ELR (cell line): ENCODE measurements around the gene STK10.
A peak's percentile ranks its signal among the peaks of the same experiment; 100 is the strongest.

Experiments used
- DNase-seq: peaks from one replicate; pipeline ENCODE4 v3.0.0-alpha.2; 2015; ENCODE audit warnings: low read depth

The STK10 gene

DNA sequence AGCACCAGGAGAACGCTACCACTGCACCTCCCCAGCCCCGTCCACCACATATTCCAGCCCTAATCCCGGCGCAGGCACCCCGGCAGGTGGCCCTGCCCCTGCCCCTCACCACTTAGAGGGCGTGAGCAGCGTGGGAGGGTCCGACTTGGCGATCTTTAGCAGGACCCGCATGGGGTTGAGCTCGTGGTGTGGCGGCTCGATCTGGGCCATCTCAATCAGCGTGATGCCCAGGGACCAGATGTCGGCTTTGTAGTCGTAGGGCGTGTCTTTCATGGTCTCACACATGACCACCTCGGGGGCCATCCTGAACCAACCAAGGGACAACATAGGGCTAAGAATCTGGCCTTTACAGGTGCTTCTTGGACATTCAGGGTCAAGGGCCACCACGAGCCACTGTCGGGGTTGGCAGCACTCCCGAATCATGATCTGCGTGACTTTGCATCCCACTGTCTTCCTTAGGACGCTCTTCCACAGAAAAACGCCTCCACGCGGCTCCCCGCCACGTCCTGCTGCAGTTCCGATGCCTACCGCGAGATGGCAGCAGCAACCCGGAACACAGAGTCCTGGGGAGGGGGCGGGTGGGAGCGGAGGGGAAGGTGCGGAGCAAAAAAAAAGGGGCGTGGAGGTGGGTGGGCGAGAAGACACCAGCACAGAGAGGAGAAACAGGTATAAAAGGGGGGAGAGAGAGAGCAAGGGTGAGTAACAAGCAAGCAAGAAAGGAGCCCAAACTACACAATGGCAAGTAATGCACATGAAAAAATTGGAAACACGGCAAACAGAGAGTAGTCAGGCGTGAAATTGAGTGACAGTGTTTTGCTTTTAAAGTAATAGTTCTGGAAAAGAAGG lies 81.3 kb downstream of the STK10 start:
- peak; percentile 56 for DNase-seq

DNA sequence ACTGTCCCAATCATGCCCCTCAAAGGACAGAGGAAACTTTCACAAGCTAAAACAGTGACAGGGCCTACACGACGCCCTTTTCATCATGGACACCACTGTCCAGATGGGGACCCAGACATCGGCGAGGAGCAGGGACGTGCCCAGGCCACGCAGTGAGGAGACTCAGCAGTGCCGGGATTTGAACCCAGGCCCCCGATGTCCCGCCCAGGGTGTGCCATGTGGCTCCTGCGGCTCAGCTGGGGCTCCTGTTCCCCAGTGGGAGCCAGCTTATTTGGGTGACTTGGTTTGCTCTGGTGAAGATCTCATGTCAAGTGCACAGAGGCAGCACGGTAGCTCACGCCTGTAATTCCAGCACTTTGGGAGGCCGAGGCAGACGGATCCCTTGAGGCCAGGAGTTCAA lies 82.2 kb downstream of the STK10 start:
- DNase-seq, result no peak

DNA sequence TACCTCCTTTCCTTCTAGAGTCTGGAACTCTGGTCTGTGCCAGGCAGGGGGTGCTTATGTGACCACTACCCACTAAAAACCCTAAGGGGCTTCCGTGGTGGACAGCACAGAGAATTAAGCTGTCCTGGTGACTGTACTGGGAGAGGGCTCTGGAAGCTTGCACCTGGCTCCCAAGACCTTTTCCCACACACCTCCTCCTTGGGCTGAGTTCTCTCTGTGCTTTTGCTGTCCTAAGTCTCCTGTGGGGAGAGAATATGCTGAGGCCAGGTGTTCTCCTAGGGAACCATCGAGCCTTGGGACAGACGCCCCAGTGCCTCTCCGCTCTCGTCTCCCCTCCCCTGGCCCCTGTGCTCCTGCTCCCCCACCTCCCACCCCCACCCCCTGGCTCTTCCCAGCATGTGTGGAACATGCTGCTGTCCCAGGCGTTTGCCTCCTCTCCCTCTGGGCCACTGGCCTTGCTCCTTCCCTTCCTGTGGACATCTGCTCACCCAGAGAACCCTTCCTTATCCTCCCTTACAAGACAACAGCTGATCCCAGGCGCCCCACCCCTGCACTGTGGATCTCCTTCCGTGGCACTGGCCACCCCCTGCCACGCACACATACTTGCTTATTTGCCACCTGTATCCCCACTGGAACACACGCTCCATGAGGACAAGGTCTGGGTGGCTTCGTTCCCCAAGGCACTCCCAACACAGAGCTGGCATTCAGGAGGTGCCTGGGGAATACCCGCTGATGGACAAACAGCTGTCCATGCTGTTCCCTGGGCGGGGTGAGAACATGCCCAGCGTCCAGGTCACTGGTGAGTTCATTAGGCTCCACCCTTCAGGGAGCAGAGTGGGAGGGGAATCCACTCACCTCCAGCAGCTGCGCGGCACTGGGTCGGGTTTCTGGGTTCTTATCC lies 83.0 kb downstream of the STK10 start:
- no peak for DNase-seq

DNA sequence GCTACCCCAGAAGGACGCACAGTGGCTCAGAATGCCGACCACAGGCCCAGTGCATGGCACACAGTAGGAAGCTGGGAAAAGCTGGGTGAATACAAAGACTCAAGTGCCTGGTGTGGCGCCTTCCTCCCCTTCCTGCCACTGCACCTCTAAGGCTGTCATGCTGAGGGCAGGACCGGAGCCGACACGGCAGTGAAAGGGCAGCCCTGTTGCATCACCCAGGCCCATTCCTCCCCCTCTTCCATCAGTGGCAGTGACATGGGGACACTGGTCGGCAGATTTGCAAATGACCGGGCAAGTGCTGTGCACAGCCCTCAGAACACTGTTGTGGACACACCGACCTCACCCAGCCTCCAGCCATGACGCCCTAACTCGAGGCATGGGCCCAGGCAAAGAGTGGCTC lies 84.0 kb downstream of the STK10 start:
- no peak for DNase-seq

DNA sequence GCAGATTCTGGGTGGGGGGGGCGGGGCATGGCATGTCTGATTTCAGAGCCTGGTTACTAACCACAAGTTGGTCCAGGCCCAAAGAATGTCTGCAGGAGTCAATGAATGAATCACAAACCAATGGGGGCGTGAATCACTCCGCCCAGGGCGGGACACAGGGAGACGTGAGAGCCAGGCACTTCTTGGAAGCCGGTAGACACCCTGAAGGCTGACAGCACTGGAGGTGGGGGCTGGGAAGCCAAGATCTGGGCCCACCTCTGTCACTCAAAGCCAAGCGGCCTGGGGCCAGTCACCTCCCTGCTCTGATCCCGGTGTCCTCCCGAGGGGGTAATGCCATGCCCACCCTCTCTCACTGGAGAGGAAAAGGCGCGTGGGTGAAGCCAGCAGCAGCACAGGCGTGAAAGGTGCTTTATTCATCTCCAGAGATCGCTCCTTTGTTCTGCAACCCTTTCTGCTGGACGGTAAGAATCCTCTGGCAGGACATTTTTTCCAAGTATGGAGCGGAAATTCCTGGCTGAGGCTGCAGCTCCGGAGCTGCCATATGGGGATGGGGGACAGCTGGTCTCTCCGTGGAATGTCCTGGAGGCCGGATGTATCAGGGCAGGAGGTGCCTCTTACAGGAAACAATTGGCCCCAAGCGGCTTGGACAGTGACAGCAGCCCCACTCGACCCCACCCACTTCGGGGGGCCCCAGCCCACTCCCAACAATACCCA lies 85.0 kb downstream of the STK10 start:
- peak; percentile 99 for DNase-seq

DNA sequence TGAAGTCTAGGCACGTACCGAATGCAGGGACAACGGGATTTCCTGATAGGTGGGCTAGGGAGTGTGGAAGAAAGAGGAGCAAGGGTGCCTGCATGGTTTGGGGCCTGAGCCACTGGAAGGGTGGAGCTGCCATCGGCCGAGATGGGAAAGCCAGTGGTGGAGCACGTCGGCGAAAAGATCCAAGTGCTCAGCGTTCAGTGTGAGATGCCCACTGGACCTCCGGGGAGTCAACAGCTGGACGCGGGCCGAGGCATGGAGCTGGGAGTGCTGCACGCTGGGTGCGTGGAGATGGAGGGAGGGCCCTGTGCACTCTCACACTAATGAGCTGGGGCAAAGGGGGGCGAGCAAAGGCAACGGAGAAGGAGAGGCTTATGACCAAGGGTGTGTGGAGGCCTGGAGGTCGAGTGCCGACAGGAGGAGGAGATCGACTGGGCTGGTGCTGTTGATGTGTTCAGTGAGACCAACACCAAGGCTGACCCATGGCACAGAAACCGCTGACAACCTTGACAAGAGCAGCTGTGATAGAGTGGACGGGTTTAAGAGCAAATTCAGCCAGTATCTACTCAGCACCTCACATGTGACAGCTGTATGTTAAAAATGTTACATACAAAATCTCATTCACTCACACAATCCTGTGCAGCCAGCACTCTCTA lies 85.7 kb downstream of the STK10 start:
- no peak for DNase-seq

DNA sequence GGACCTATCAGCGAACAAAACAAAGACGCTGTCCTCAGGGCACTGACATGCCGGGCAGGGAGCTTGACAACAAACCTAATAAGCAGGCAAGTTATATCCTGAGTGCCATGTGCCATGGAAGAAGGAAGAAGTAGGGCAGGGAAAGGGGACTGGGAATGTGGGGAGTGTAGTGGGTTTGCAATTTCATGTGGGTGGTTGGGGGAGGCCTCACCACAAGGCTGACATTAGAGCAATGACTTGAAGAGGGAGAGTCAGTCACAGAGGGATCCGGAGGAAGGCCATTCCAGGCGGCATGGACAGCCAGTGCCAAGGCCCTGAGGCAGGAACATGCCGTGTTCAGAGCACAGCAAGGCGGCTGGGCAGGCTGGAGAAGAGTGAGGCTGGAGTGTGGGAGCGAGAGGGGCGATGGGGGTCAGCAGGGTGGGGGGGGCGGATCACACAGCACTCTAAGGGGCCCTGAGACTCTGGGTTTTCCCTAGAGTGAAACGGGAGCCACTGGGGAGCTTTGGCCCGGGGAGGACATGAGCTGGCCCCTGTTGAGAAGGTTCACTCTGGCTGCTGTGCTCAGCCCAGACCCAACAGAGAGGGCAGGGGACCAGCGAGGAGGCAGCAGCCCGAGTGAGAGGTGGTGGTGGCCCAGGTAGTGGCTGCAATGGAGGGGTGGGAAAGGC lies 86.3 kb downstream of the STK10 start:
- DNase-seq, result no peak

DNA sequence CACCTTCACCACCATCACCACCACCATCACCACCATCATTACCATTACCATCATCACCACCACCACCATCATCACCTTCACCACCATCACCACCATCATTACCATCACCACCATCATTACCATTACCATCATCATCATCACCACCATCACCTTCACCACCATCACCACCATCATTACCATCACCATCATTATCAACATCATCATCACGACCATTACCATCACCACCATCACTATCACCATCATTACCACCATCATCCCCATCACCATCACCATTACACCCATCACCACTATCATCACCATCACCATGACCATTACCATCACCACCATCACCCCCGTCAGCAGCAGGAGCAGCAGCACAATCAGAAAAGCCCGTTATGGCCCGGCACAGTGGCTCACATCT lies 89.1 kb downstream of the STK10 start:
- DNase-seq, result no peak

DNA sequence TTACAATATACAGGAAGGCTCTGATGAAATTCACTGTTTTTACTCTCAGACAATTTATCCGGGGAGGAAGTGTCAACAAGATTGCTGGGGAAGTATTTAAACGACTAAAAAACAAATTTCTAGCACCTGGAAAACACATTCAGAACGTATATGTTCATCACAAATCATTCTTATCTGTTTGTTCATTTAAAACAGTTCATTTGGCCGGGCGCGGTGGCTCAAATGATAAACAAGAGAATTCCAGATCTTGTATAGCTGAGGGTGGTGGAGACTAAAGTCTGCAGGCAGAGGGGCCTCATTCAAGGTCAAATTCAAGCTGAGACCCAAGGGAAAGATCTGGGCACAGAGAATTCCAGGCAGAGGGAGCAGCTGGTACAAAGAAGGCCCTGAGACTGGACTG lies 90.0 kb downstream of the STK10 start:
- DNase-seq, result no peak

DNA sequence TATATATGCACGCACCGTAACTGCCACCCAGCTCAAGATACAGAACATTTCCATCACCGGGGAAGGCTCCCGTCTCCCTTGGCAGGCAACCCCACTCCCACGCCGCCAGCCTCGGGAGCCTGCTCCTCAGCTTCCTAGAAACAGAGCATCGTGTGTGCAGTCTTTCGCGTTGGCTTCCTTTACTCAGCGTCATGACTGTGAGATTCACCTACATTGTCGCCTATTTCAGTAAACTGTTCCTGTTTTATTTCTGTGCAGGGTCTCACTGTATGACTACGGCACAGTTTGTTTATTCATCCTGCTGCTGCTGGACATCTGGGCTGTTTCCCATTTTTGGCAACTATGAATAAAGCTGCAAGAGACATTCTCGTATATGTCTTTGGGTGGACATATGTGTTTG lies 90.7 kb downstream of the STK10 start:
- DNase-seq, result no peak

DNA sequence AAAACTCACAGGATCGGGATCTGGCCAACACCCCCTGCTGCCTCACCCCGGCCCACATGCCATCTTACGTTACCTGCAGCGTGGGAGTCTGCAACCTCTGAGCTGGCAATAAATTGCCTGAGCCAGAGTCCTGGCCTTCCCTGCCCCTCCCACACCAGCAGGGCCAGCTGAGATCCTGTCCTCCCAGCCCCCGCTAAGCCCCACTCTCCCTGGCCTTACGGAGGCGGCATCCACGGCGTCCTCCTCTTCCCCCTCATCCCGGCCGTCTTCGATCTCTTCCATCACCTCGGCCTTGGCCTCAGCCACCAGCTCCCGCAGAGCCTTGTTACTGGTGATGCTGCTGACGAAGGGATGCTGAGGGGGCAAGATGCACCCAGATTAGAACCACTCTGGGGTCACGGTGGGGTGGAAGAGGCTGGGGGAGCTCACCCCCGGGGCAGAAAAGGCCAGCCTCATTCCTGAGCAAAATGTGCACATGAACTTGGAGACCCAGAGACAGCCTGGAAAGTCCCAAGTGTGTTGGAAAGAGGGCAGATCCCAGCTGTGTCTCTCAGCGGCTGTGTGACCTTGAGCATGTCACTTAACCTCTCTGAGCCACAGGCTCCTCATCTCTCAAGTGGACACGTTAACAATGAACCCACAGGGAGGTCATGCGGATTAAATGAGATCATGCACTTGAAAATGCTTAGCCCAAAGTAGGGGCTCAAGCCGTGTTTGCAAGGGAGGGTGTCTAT lies 91.7 kb downstream of the STK10 start:
- DNase-seq, result no peak

DNA sequence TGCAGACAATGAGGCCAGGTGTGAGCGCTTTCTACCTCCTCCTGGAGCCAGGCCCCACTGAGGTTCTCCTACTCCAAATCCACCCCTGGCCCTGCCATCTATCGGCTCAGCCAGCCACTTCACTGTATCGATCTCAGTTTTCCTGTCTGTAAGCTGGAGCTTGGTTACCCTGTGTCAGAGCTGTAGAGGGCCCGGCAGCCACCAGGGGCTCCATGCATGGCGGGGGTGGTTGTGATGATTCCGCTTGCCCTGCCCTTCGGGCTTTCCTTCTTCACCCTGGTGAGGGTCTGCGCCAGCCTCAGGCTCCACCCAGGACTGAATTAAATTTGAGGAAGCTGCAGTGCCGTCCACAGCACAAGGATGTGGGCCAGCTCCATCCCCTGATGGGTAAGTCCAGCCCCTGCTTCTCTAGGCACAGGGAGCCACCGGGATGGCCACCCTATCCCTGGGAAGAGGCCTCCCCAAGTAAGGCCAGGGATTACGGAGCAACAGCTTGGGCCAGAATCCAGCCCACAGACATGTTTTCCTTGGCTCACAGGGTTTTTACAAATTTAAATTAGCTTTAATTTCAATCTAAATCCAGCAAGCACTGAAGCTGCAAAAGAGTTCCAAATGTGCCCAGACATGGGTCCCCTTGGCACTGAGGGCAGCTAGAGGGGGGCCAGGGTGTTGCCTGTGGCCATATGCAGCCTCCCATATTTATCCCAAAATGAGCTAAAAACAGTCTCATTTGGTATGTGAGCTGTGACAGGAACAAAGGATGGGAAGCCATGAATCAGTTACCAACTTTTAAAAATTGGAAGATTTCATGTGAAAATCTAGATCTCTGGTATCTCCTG lies 92.4 kb downstream of the STK10 start:
- DNase-seq, result no peak

DNA sequence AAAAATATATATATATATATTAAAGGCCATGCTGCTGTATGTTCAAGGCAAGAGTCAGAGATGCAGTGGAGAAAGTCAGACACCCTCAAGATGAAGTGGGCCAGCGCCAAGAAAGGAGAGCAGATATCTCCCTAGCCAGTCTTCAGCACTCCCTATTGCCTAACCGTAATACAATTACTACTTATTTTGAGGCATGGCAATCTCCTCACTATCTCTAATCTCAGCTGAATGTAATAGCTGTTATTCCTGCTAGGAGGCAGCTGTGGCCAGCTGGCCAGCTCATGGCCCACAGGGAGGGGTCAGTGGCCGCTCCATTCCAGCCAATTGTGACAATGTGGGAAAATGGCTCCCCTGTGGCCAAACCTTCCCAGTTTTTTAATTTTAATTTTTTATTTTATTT lies 94.1 kb downstream of the STK10 start:
- no peak for DNase-seq

DNA sequence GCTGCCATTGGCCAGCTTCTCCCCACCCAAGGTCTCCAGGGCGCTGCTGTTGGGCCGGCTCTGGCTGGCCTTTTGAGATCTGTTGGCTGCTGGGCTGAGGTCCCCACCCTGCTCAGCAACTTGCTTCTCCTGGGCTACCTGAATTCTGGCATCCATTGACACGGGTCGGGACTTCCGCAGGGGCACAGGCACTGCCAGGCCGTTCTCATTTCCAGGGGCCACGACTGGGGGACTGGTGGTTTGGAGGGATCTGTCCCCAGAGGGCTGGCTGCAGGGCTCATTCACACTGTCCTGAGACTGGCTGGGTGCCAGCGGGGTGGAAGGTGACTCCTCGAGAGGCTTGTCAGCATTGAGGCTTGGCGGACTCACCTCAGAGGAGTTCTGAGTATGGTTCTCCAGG lies 94.5 kb downstream of the STK10 start:
- no peak for DNase-seq

DNA sequence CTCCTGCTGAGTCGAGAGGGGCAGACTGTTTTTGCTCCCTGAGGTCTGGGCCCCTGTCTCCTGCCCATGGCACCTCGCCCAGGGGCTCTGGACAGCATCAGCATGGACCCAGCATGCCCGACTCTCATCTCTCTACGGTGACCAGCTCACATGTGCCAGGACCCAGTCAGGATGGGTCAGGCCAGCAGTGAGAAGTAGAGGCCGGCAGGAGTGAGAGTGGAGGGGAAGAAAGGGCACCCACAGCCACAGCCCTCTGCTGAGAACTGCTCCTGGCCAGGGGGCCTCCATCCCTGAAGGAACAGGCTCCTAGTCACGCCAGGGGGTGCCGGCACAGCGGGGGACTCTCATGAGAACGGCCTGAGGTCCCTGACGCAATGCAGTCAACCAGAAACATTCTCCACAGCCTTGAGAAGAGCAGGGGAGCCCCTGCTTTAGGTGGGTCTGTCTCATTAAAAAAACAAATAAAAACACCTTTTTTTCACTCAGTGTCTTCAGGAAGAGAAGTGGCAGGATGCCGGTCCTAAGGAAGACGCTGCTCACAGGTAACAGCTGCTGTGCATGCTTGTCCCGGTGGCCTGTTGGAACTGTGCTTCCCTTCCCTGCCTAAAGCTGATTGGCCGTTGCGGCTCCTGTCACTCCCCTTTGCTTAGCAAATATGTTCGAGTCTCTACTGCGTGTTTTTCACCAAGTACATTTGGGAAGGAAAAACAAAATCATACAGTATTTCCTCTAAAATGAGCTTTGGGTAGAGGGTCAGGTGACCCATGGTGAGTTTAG lies 95.9 kb downstream of the STK10 start:
- DNase-seq, result no peak

DNA sequence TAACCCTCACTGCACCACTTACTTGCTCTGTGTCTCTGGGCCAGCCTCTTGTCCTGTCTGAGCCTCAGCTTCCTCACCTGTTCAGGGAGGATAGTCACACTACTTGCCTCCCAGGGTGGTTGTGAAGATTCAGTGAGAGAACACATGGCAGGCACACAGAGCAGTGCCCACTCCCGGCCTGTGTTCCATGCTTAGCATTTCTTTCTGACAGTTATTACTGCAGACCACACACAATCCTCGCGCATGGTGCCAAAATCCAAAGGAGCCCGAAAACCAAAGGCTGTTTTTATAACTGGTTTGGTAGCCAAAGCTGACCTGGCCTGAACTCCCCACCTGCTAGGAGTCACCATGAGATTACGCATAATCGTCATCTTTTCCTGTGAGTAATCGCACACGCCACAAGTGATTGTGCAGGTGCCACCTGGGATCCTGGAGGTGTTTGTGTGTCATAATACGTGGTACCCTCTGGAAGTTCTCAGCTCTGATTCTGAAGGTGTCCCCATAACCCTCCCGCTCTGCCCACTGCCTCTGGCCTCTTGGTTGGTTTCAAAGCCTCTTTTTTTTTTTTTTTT lies 97.0 kb downstream of the STK10 start:
- DNase-seq, result no peak

DNA sequence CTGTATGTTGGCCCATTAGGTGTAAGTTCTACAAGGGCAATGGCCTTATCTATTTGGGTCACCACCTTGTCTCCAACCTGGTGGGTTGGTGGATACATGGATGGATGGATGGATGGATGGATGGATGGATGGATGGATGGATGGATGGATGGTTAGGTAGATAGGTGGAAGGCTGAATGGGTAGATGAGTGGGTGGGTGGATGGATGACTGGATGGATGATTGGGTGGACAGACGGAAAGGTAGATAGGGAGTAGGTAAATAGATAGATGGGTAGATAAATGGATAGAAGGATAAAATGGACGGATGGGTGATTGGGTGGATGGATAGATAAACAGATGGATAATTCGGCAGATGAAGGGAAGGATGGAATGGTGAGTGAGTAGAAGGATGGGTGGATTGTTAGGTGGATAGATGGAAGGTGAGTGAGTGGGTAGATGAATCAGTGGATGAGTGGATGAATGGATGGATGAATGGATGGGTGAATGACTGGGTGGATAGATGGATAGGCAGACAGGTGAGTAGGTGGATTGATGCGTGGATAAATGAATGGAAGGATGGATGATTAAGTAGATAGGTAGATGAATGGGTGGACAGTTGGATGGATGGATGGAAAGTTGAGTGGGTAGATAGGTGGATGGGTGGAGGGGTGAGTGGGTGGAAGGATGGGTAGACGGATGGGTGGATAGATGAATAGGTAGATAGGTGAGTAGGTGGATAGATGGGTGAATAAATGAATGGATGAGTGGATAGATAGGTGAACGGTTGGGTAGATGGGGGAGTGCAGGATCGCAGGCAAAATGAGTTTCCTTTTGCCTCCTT lies 98.5 kb downstream of the STK10 start:
- no peak for DNase-seq

DNA sequence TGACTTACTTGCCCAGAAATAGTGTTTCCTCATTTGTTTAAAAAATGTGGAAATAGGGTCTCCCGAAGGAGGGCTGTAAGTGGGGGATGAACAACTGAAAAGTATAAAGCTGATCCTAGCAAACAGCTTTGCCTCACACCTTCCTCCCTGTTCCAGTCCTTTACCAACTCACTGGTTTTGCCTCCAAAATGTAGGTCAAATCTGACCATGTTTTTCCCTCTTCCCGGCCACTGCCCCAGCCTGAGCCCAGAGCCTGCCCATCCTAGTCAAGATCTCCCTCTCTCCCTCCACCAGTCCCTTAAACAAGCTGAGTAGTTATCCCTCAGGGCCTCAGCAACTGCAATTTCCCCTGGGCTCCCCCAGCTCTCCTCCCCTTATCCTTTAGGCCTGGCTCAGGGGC lies 99.2 kb downstream of the STK10 start:
- DNase-seq, result no peak
